HG03175 (cell line): Measurements from ENCODE around the gene FAM193A.

Experiments
- ATAC-seq: cut with Tn5 transposase; IDR thresholded peaks from one replicate; pipeline ENCODE4 v1.9.1; 2021; ENCODE audit warnings: mild to moderate bottlenecking, moderate library complexity; ENCODE audit not compliant: unreplicated experiment

The FAM193A gene

DNA sequence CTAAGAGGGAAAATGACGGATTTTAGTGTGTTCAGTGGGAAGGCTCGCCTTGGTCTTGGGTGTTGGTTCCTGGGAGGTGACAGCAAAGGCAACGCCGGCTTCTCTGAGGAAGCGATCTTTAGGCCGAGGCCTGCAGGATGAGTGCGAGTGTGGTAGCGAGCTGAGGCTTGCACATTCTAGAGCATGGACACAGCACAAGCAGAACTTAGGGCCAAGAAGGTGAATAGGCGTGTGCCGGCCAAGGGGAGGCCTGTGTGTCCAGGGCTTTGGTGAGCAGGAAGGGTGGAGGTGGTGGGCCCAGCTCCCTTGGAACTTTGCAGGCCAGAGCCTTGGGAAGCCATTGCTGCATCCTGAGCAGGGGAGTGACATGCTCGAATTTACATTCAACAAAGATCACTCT, 151.8 kb downstream of the FAM193A start:
- no peak for ATAC-seq

DNA sequence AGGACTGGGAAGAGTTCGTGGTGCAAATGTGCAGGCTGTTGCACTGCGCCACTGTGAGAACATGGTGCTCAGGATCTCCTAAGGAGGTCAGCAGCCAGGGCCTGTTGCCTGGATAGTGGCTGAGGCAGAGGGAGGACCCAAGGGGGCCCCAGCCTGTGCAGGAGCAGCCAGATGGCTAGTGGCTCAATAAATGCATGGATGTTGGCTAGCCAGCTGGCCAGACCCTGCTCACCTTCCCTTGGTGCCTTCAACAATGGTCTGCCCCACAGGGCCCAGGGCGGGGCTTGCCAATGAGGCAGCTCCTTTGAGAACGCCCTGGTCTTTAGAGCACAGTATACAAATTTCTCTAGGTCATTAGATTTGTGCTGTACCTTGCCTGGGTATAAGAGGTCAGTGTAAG, 152.2 kb downstream of the FAM193A start:
- ATAC-seq: no peak

DNA sequence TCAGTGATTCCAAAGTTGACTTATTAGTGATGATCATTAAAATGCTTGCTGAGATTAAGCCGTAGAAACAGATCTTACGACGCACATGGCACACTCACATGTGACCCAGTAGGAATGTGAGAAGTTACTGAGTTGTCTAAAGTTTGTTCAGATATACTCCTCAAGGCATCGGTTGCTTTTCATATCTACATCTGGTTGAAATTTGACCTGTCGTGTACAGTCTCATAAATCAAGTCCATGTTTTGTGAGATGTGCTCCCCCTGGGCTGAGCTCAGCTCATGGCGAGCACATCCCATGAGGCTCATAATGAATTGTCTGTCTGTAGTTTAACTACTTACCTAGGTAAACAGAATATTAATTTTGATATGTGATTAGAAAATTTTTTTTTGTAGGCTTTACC, 152.7 kb downstream of the FAM193A start:
- ATAC-seq: no peak

DNA sequence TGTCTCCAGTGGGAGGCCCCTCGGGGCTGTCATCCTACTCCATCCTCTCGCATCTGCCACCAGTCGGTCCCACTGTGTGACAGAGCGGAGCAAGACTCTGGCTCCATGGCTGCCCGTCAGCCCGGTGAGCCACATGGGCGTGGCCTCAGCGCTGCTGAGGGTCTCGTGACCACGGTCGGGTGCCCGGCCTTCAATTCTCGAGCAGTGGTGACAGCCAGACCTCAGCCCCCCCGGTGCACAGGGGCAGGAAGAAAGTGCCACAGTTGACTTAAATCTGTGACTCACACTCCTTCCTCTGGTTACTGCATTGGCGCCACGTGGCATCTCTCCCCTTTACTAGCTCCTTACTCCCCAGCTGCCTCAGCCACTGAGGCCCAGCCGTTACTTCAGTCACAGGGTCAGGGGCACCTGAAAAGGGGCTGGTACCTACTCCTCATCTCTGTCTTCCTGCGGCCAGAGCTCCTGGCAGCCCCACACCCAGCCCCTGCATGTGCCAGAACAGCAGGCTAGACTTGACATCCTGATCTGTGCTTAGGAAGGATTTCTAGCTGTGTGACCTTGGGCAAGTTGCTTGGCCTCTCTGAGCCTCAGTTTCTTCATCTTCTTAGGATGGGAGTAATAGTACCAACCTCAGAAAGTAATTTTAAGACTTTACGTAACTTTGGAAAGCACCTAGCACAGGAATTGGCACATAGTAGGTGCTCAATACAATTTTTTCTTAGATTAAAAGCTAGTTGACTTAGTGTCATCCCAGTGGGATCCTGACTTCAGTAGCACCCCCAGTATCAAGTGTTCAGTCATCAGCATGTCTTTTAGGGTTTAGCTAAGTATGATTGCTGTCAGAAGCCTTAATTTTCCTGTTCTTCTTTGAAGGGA, 153.6 kb downstream of the FAM193A start:
- peak; percentile 74 for ATAC-seq

DNA sequence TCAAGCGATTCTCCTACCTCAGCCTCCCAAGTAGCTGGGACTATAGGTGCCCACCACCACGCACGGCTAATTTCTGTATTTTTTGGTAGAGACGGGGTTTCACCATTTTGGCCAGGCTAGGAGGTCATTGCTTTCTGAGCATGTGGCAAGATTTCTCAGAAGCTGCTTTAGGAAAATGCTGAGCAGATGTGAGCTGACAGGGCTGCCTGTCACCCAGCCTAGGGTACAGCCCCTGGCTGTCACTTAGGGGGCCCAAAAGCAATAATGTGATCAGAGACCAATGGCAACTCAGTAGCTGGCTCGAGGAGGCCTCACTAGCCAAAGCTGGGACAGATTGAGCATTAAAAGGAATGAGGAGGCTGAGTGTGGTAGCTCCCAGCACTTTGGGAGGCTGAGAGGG, 154.9 kb downstream of the FAM193A start:
- ATAC-seq: no peak

DNA sequence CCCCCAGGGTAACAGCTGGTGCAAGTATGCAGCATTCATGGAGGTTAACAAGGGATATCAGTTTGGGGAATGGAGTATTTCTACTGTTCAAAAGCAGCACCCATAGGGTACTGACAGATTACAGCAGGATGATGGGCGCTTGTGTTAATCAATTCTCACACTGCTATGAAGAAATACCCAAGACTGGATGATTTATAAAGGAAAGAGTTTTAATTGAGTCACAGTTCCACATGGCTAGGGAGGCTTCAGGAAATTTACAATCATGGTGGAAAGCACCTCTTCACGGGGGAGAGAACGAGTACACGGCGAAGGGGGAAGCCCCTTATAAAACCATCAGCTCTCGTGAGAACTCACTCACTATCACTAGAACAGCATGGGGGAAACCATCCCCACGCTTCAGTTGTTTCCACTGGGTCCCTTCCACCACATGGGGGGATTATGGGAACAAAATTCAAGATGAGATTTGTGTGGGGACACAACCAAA, 155.5 kb downstream of the FAM193A start:
- no peak for ATAC-seq

DNA sequence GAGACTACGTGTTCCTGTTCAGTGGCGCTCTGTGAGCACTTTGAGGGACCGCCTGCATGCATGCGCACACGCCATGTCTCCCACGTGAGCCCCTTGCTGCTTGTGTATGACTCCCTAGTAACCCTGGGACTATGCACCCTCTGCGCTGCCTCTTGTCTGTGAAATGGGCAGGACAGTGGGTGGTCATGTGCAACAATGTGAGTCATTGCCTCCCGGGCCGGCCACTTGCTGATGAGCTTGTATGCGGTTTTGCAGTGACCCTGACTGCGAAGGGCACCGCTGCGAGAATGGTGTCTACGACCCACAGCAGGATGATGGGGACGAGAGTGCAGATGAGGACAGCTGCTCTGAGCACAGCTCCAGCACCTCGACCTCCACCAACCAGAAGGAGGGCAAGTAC, 158.2 kb downstream of the FAM193A start:
- ATAC-seq: no peak

DNA sequence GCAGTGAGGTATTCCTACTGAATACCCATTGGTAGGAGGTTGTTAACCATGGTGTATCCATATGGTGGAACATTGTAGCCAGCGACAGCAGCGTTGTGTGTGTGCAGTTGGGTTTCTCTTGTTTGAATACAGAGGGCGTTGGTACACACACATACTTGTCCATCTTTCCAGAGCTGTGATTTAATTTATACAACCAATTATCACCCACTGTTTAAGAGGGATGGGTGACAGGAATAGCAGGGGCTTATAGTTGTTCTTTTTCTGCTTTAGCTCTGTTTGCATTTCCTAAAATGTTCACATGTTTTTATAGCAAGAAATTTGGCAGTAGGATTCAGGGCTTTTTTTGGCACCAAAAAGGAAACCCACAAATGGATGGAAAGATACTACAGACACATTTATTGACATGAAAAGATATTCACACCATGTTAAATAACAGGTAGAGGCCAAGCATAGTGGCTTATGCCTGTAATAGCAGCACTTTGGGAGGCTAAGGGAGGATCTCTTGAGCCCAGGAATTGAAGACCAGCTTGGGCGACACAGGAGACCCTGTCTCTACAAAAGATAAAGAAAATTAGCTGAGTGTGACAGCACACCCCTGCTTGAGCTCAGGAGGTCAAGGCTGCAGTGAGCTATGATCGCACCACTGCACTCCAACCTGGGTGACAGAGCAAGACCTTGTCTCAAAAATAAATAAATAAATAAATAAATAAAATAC, 159.1 kb downstream of the FAM193A start:
- no peak for ATAC-seq

DNA sequence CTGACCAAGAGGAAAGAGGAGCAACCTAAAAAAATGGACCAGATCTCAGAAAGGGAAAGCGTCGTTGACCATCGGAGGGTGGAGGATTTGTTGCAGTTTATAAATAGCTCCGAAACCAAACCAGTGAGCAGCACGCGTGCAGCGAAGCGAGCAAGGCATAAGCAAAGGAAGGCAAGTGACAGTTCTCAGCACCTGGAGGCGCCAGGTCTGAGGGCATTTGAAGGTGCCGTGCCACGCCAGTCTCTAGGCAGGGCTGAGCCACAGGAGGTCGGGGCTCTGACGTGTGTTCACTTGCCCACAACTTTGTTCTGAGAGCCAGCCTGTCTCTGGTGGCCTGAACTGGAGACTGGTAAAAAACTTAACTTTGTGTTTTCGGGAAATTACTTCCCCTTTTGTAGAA, 160.0 kb downstream of the FAM193A start:
- peak; percentile 98 for ATAC-seq

DNA sequence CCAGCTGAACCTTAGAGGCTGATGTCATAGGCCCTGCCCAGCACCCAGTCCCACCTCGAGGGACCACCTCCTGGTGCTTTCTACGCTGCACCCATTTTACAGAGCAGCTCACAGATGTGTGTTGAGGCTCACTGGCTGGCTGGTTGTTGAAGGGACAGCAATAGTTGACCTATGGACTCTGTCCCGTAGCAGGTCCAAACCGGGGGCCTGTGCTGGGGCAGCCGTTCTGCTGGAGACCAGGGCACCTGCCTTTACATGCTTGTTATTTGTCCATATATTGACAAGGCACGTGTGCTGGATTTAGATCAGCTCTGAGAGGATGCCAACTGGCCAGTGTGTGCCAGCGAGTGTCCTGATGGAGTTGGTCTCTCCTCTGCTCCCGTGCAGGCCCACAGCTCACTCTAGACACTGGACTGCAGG, 161.6 kb downstream of the FAM193A start:
- ATAC-seq: no peak

DNA sequence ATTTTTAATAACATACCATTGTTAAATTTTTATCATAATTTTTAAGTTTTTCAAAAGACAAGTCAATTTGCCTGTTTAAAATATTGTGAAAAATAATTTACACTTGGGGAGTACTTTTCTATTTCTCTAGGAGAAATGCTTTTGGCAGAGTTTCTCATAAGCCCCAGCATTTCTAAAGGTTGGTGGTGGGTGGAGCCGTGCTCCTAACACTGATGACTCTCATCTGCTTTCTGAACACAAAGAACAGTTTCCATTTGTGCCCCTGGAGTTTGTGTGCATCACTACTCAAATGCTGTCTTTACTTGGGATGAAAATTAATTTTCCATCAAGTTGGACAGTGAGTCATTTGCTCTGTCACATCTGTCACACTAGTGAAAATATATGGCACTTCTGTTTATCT, 162.1 kb downstream of the FAM193A start:
- no peak for ATAC-seq

DNA sequence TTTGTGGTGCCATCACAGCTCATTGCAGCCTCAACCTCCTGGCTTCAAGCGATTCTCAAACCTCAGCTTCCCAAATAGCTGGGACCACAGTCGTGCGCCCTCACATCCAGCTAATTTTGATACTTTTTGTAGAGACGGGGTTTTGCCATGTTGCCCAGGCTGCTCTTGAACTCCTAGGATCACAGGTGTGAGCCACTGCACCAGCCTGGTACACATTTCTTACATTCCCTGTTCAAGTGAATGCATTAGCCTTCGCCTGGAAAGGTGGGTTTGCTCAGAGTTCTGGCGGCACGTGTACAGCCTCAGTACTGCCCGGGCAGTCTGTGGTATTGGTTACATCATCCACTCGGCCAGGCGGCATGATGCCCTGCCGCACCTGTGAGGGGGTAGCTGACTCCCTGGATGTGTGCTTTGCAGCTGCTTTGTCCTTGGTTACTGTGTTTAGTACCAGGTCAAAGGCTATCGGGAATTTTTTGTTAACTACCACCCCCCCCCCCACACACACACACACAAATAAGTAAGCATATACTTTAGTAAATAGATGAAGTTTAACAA, 162.6 kb downstream of the FAM193A start:
- no peak for ATAC-seq

DNA sequence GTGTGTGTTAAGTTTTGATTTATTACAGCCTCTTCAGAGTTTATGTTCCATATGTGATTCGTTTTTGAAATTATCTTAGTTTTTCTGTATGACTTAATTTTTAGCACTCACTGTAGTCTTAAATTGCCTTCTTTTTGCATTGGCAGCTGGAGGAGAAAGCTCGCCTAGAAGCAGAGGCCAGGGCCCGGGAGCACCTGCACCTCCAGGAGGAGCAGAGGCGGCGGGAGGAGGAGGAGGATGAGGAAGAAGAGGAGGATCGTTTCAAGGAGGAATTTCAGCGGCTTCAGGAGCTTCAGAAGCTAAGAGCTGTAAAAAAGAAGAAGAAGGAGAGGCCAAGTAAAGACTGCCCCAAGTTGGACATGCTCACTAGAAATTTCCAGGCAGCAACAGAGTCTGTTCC, 163.1 kb downstream of the FAM193A start:
- ATAC-seq: no peak

DNA sequence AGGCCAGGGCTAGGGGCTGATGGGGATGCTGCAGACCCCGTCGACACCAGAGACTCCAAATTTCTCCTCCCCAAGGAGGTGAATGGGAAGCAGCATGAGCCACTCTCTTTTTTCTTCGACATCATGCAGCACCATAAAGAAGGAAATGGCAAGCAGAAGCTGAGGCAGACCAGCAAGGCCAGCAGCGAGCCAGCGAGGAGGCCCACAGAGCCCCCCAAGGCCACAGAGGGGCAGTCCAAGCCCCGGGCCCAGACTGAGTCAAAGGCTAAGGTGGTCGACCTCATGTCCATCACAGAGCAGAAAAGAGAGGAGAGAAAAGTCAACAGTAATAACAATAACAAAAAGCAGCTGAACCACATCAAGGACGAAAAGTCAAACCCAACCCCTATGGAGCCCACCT, 163.6 kb downstream of the FAM193A start:
- ATAC-seq: no peak

DNA sequence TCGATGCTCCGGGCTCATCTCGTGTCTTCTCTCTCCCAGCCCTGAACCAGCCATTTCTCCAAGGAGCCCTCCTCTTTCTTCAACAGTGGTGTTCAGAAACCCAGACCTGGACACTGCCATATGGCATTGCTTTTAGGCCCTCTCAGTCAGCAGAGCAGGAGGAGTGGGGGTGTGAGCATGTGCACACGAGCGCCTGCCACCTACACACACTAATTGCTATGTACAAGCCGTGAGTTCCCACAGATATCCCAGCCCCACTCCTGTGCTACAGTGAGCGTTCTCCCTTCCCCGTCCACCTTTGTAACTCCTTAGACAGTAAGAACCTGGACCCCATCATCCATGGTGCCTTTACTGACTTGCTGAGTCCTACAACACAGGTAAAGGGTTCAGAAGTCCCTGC, 165.9 kb downstream of the FAM193A start:
- ATAC-seq: no peak

DNA sequence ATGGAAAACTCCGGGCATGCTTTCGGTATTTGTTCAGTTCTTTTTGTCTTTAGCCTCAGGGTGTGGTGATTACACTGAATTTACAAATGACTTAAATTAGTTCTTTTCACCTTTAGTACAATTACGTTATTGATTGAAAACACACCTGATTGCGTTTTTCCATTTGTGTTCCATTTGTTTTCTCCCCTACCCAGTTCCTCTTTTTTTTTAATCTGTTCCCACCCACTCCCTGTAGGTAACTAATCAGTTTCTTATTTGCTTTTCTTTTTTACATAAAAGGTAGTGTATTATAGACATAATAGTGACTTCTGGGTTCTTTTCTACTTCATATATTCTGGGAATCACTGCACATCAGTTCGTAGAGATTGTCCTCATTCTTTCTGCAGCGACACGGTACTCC, 166.3 kb downstream of the FAM193A start:
- ATAC-seq: no peak

DNA sequence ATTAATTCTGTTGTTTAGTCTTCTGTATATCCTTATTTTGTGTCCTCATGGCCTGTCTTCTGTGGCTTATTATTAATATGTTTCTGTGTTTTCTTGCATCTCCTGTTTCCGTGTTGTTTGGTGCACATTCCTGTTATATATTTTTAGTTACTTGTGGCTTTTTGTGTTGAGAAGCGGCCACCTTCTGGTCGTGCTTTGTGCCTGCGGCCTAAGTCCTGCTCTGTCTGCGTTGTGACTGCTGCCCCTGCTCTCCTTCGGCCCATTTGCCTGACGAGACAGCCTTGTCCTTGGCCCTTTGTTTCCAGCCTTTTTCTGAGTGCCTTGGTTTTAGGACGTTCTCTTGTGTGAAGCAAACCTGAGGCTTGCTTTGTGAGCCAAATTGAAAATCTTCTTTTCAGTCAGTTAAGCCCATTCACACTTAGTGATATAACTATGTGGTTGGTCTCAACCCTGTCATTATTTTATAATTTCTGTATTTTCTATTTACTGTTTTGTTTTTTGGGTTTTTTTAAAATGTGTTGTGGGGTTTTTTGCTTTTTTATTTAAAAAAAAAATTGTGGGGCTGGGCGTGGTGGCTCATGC, 175.9 kb downstream of the FAM193A start:
- no peak for ATAC-seq

DNA sequence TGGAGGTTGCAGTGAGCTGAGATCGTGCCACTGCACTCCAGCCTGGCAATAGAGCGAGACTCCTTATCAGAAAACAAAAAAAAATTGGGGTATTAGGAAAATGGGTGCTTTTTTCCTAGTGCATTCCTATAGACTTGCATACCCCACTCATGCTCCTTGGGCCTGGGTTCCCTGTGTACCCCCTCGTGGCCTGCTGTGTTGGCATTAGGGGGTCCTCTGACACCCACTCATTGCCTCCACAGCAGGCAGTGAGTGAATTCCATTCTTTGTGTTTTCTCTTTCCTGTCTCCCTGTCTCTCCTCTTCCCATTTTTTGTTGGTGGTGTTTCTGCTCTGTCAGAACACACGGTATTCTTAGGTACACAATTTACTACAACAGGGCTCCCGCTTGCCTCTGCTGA, 176.9 kb downstream of the FAM193A start:
- ATAC-seq: no peak

DNA sequence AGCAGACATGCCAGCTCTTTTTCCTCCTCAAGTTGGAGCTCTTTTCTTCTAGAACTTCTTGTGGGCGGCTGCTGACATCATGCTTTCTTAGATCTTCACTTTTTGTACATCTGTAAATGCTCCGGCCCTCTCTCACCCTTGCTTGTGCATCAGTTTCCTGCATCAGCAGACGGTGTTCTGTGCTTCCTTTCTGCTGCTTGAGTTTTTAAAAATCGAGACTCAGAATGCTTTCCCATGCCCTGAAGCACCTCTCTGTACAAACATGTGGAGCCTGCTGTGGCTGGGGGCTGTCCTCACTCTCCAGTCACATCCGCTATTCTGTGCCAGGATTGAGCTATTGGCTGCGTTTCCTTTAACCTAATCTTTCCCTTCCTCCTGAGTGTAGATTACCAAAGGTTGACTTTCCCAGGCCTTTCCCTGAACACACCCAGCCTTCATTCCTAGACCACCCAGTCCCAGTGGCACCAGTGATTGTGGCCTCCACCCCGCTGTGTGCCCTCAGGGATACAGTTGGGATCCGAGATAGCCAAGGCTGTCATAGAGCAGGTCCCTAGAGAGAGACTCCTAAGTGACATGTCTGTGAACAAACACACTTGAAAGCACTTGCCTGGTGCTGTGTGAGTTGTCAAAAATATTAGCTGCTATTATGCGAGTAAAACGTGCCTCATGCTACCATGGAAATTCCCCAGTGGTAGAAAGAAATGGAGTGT, 177.8 kb downstream of the FAM193A start:
- ATAC-seq: no peak

DNA sequence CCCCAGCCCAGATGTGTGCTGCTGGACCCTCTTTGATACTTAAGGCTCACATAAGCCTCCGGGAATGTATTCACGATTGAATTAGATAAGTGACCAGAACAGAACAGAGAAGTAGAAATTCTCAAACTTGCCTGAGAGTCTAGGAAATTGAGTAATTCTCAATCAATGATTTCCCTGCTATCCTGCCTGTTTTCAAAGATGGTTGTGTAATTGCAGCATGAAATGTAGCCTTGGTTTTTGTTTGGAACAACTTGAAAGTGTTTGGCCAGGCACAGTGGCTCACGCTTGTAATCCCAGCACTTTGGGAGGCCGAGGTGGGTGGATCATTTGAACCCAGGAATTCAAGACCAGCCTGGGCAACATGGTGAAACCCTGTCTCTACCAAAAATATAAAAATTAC, 178.5 kb downstream of the FAM193A start:
- no peak for ATAC-seq

DNA sequence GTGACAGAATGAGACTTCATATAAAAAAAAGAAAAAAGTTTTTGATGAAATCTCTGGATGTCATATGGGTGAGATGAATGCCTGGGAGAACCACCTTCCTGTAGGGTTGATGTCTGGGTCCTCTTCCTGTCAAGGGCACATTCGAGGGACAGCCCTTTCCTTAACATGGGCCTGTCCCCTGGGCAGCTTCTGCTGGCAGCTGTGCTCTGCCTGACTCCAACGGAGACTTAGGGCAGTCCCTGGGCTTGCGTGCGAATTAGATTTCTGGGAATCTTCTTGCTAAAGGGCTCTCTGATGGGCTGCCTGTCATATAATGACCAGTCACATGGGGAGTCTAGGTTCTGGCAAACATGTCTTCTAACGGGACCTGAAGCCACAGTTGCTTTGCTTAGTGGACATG, 179.0 kb downstream of the FAM193A start:
- ATAC-seq: no peak
